Neural cell (in vitro differentiated cells): ENCODE data around the gene PCIF1. TPM values are rescaled to one million over a fixed set of nuclear protein-coding genes. Genes with fewer than 3 reads are reported as not detected.

ENCODE experiments used
- H2AFZ ChIP-seq: fragments of 200-600, 300-800 bp; sonication (generic), shearing (Covaris generic); 2 replicates; pipeline ENCODE4 v1.6.0; 2014; ENCODE audit warnings: low read depth, mild to moderate bottlenecking, antibody characterized with exemption, low read length, moderate library complexity
- H3F3A ChIP-seq: fragments of 200-600 bp; shearing (Covaris generic); 2 replicates; pipeline ENCODE4 v1.6.1; 2016; ENCODE audit warnings: mild to moderate bottlenecking, moderate library complexity, mixed read lengths, antibody characterized with exemption, low read length; ENCODE audit not compliant: insufficient read depth, poor library complexity, severe bottlenecking
- H3K27ac ChIP-seq: fragments of 200-600, 300-800 bp; sonication (generic), shearing (Covaris generic); 2 replicates; pipeline ENCODE4 v1.5.1; 2014; ENCODE audit warnings: mild to moderate bottlenecking, low read length, moderate library complexity
- H3K27me3 ChIP-seq: fragments of 300-800, 200-600 bp; sonication (generic), shearing (Covaris generic); 2 replicates; pipeline ENCODE4 v1.6.0; 2014; ENCODE audit warnings: mild to moderate bottlenecking, low read depth, low read length, moderate library complexity; ENCODE audit not compliant: insufficient read depth
- H3K36me3 ChIP-seq: fragments of 300-800, 200-600 bp; sonication (generic), shearing (Covaris generic); 2 replicates; pipeline ENCODE4 v1.5.1; 2014; ENCODE audit warnings: mild to moderate bottlenecking, antibody characterized with exemption, low read length, moderate library complexity; ENCODE audit not compliant: insufficient read depth
- H3K4me2 ChIP-seq: fragments of 300-800, 200-600 bp; sonication (generic), shearing (Covaris generic); 2 replicates; pipeline ENCODE4 v1.6.0; 2014; ENCODE audit warnings: mild to moderate bottlenecking, low read length
- H3K4me3 ChIP-seq: fragments of 300-800, 200-600 bp; sonication (generic), shearing (Covaris generic); 2 replicates; pipeline ENCODE4 v1.5.1; 2014; ENCODE audit warnings: mild to moderate bottlenecking, low read length, moderate library complexity
- H3K79me2 ChIP-seq: fragments of 200-600 bp; shearing (Covaris generic); replicated peaks from 2 replicates; pipeline ENCODE4 v1.6.0; 2014; ENCODE audit warnings: mild to moderate bottlenecking, low read length, moderate library complexity; ENCODE audit not compliant: insufficient read depth
- H3K9ac ChIP-seq: fragments of 300-800, 200-600 bp; sonication (generic), shearing (Covaris generic); 2 replicates; pipeline ENCODE4 v1.6.1; 2016; ENCODE audit warnings: mild to moderate bottlenecking, low read length, mixed read lengths
- H3K9me2 ChIP-seq: fragments of 200-600 bp; shearing (Covaris generic); 2 replicates; pipeline ENCODE4 v1.6.1; 2016; ENCODE audit warnings: mild to moderate bottlenecking, low read length, mixed read lengths; ENCODE audit not compliant: insufficient read depth
- H3K9me3 ChIP-seq: fragments of 200-600, 300-800 bp; sonication (generic), shearing (Covaris generic); 2 replicates; pipeline ENCODE4 v1.6.1; 2016; ENCODE audit warnings: mild to moderate bottlenecking, mixed run types, low read length, moderate library complexity, mixed read lengths
- H4K20me1 ChIP-seq: fragments of 200-600 bp; shearing (Covaris generic); 2 replicates; pipeline ENCODE4 v1.6.1; 2016; ENCODE audit warnings: mild to moderate bottlenecking, mixed run types; ENCODE audit not compliant: insufficient read depth
- EP300 ChIP-seq: fragments of 450-650 bp; conservative IDR thresholded peaks from 2 replicates; pipeline ENCODE4 v1.6.1; 2014; ENCODE audit warnings: antibody characterized with exemption, mild to moderate bottlenecking, moderate library complexity; ENCODE audit not compliant: poor library complexity, severe bottlenecking
- EZH2 ChIP-seq: fragments of 200-600, 300-800 bp; shearing (Covaris generic), sonication (generic); IDR thresholded peaks from 2 replicates; pipeline ENCODE4 v1.6.1; 2014; ENCODE audit warnings: antibody characterized with exemption, low read length, borderline replicate concordance, mild to moderate bottlenecking; ENCODE audit not compliant: insufficient read depth, poor library complexity, severe bottlenecking
- MXI1 ChIP-seq: fragments of 450-650 bp; conservative IDR thresholded peaks from 2 replicates; pipeline ENCODE4 v1.6.1; 2014; ENCODE audit warnings: antibody characterized with exemption, mild to moderate bottlenecking; ENCODE audit not compliant: poor library complexity, severe bottlenecking
- POLR2AphosphoS5 ChIP-seq: IDR thresholded peaks from 2 replicates; pipeline ENCODE4 v1.6.1; 2012
- RAD21 ChIP-seq: fragments of 450-650 bp; conservative IDR thresholded peaks from 2 replicates; pipeline ENCODE4 v1.6.1; 2014; ENCODE audit warnings: antibody characterized with exemption, mild to moderate bottlenecking, moderate library complexity
- SMC3 ChIP-seq: fragments of 450-650 bp; conservative IDR thresholded peaks from 2 replicates; pipeline ENCODE4 v1.6.1; 2014; ENCODE audit warnings: antibody characterized with exemption, mild to moderate bottlenecking, moderate library complexity; ENCODE audit not compliant: poor library complexity
- TAF1 ChIP-seq: IDR thresholded peaks from 2 replicates; pipeline ENCODE4 v1.6.1; 2012; ENCODE audit warnings: low read depth
- polyA plus RNA-seq: library from polyadenylated mRNA; depleted of rRNA; stranded (reverse); fragments of >200 nt; gene quantifications from 2 replicates; pipeline ENCODE4 v1.2.3, GENCODE V29; 2014
- TF ChIP-seq, protein P1 (sequence below): IDR thresholded peaks from 2 replicates; pipeline ENCODE4 v1.6.1; 2012; ENCODE audit warnings: borderline replicate concordance
- TF ChIP-seq, protein P2 (sequence below): fragments of 450-650 bp; IDR thresholded peaks from 2 replicates; pipeline ENCODE4 v1.5.1; 2014; ENCODE audit warnings: antibody characterized with exemption, mild to moderate bottlenecking, moderate library complexity; ENCODE audit not compliant: poor library complexity, severe bottlenecking

Gene PCIF1
- polyA plus RNA-seq, 1 donor from 2014 or later, result 28.3 TPM

DNA sequence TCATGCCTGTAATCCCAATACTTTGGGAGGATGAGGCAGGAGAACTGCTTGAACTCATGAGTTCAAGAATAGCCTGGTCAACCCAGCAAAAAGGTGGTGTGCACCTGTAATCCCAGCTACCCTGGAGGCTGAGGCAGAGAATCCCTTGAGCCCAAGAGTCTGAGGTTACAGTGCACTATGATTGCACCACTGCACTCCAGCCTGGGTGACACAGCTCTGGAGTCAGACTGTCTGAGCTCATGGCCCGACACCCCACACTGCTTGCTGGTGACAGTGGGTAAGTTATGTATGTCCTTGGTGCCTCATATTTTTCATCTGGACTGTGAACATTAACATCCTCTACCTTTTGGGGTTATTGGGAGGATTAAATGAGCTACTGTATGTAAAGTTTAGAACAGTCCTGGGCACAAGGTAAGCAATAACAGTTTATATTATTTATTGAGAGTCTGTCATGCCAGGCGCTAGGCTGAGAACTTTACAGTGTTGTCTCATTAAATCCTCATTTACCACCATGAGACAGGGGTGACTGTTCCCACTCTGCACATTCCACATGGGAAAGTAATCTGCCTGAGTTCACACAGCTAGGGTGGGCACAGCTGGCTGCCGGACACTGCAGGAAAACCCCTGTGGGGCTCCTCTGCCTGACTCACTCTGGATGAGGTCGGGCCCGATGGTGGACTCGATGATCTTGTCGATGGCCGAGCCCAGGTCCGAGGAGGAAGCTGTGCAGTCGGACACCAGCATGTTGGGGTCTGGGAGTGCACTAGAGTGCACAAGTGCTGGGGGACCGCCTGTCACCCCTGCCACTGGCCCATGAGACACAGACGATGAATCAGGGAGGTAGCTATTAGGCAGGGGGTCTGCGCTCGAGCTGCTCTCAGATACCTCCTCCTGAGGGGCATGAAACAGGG, 34.6 kb downstream of the PCIF1 start:
- Histone ChIP-seq H3K79me2 (no peaks in the 10 kb centered on the region), H3F3A (no peaks in the 10 kb centered on the region), H3K36me3 (no peaks in the 10 kb centered on the region), H4K20me1 (no peaks in the 10 kb centered on the region), H3K9ac (no peak overlapping the region), H3K27ac (no peak overlapping the region), H2AFZ (no peak overlapping the region), H3K4me3 (no peak overlapping the region), H3K4me2 (no peak overlapping the region), H3K27me3 (no peaks in the 10 kb centered on the region), H3K9me3 (no peaks in the 10 kb centered on the region), H3K9me2 (no peaks in the 10 kb centered on the region)
- TF ChIP-seq SMC3, result no peak
- TF ChIP-seq, protein P1, sequence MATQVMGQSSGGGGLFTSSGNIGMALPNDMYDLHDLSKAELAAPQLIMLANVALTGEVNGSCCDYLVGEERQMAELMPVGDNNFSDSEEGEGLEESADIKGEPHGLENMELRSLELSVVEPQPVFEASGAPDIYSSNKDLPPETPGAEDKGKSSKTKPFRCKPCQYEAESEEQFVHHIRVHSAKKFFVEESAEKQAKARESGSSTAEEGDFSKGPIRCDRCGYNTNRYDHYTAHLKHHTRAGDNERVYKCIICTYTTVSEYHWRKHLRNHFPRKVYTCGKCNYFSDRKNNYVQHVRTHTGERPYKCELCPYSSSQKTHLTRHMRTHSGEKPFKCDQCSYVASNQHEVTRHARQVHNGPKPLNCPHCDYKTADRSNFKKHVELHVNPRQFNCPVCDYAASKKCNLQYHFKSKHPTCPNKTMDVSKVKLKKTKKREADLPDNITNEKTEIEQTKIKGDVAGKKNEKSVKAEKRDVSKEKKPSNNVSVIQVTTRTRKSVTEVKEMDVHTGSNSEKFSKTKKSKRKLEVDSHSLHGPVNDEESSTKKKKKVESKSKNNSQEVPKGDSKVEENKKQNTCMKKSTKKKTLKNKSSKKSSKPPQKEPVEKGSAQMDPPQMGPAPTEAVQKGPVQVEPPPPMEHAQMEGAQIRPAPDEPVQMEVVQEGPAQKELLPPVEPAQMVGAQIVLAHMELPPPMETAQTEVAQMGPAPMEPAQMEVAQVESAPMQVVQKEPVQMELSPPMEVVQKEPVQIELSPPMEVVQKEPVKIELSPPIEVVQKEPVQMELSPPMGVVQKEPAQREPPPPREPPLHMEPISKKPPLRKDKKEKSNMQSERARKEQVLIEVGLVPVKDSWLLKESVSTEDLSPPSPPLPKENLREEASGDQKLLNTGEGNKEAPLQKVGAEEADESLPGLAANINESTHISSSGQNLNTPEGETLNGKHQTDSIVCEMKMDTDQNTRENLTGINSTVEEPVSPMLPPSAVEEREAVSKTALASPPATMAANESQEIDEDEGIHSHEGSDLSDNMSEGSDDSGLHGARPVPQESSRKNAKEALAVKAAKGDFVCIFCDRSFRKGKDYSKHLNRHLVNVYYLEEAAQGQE, result no peak
- no peak for TF ChIP-seq MXI1
- TF ChIP-seq EZH2, result no peak
- no peak for TF ChIP-seq POLR2AphosphoS5
- TF ChIP-seq RAD21, result no peak
- no peak for TF ChIP-seq EP300
- TF ChIP-seq, protein P2, sequence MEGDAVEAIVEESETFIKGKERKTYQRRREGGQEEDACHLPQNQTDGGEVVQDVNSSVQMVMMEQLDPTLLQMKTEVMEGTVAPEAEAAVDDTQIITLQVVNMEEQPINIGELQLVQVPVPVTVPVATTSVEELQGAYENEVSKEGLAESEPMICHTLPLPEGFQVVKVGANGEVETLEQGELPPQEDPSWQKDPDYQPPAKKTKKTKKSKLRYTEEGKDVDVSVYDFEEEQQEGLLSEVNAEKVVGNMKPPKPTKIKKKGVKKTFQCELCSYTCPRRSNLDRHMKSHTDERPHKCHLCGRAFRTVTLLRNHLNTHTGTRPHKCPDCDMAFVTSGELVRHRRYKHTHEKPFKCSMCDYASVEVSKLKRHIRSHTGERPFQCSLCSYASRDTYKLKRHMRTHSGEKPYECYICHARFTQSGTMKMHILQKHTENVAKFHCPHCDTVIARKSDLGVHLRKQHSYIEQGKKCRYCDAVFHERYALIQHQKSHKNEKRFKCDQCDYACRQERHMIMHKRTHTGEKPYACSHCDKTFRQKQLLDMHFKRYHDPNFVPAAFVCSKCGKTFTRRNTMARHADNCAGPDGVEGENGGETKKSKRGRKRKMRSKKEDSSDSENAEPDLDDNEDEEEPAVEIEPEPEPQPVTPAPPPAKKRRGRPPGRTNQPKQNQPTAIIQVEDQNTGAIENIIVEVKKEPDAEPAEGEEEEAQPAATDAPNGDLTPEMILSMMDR, result no peak
- TF ChIP-seq TAF1, result no peak

DNA sequence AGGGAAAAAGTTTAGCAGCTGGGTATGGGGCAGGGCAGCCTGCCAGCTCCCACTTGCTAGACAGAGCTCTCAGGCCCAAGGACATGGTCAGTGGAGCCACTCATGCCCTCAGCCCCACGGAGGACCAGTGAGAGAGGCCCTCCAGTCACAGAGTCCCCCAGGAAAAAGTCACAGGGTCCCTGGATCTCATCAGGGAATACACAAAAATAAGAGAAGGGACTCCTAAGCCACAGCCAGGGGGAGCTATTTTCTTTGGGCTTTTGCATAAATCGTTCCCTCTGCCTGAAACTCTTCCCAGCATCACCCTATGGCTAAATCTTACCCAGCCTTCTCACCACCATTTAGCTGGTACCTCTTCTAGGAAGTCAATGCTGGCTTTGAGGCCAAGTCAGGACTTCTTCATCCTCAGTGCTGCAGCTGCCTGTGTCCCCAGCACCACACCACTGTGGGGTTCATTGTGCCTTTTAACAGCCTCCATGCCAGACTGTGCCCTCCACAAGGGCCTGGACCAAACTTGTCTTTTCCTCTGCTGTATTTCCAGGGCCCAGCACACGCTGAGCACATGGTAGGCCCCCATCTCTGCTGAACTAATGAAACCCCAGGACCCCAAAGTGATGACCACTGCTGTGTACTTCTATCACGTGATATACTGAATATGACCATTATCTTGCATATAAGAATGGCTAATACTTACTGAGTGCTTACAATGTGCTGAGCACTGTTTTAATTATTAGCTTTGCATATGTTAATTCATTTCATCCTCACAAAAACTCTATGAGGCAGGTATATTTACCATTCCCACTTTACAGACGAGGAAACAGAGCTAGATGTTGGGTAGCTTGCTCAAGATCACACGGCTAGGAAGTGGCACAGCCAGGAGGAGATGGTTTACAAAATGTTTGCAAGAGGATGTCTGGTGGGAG, 35.5 kb downstream of the PCIF1 start:
- no peaks in the 10 kb centered on the region for H3K9me2 ChIP-seq
- TF ChIP-seq TAF1 (no peak), RAD21 (peak; percentile 29), MXI1 (no peak), EZH2 (no peak), EP300 (no peak), POLR2AphosphoS5 (no peak), SMC3 (peak; percentile 51)
- TF ChIP-seq, protein P1, result no peak
- TF ChIP-seq, protein P2, result peak; percentile 52
- no peaks in the 10 kb centered on the region for H3K79me2 ChIP-seq
- no peaks in the 10 kb centered on the region for H3K27me3 ChIP-seq
- no peaks in the 10 kb centered on the region for H4K20me1 ChIP-seq
- no peaks in the 10 kb centered on the region for H3K9me3 ChIP-seq
- no peak overlapping the region for H3K27ac ChIP-seq
- no peak overlapping the region for H3K9ac ChIP-seq
- peak overlapping the region; percentile 97 for H3K4me3 ChIP-seq
- H3K4me2 ChIP-seq, result no peak overlapping the region
- H3K36me3 ChIP-seq, result no peaks in the 10 kb centered on the region
- H2AFZ ChIP-seq, result no peak overlapping the region
- H3F3A ChIP-seq, result no peaks in the 10 kb centered on the region
